GM12801 (cell line): ENCODE measurements around the gene IMPA2.

Experiments
- TF ChIP-seq, protein P1 (sequence below): IDR thresholded peaks from one replicate; pipeline ENCODE4 v1.5.1; 2011; ENCODE audit warnings: control low read depth; ENCODE audit not compliant: insufficient read length; ENCODE audit errors: extremely low read depth

Gene IMPA2

DNA sequence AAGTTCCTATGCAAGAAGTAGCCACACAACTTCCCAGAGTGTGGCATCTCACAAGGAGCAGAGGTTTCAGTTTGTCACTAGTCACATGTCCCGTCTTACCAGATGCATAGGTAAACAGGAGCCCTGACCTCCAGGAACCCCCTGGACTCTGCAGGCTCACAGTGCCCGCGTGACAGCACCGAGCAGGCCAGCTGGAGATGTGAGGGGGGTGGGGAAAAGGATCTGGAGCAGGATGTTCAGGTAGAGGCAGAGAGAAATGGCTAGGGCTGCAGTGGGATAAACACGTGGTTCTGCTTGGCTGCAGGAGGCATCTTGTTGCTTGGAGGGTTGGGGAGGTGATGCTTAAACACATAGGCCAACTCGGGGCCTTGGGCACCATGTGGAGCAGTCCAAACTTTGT is 54.2 kb downstream of the IMPA2 start:
- TF ChIP-seq, protein P1, sequence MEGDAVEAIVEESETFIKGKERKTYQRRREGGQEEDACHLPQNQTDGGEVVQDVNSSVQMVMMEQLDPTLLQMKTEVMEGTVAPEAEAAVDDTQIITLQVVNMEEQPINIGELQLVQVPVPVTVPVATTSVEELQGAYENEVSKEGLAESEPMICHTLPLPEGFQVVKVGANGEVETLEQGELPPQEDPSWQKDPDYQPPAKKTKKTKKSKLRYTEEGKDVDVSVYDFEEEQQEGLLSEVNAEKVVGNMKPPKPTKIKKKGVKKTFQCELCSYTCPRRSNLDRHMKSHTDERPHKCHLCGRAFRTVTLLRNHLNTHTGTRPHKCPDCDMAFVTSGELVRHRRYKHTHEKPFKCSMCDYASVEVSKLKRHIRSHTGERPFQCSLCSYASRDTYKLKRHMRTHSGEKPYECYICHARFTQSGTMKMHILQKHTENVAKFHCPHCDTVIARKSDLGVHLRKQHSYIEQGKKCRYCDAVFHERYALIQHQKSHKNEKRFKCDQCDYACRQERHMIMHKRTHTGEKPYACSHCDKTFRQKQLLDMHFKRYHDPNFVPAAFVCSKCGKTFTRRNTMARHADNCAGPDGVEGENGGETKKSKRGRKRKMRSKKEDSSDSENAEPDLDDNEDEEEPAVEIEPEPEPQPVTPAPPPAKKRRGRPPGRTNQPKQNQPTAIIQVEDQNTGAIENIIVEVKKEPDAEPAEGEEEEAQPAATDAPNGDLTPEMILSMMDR: no peak

DNA sequence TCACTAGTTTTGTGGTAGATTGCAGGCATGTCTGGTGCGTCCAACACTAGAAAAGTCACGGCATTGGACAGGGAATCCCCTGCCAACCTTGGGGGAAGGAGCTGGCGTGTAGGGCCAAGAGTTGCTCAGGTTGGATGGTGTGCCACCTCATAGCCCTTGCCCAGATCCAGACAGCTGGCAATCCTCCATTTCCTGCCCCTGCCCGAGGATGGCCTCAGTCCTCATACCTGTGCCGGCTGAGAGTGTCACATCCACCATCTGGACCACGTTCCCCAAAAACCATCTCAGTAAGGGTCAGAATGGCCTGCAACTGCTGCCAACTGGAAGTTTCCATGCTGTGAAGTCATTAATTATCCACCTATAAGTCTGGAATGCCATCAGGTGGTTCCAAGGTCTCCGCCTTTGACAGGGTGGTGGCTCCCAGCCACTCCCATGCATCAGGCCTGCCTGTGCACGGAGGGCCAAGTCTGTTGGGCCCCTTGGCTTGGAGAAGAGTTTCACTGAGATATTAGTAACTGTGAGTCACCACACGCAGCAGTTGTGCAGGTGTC is 55.0 kb downstream of the IMPA2 start:
- TF ChIP-seq, protein P1: no peak

DNA sequence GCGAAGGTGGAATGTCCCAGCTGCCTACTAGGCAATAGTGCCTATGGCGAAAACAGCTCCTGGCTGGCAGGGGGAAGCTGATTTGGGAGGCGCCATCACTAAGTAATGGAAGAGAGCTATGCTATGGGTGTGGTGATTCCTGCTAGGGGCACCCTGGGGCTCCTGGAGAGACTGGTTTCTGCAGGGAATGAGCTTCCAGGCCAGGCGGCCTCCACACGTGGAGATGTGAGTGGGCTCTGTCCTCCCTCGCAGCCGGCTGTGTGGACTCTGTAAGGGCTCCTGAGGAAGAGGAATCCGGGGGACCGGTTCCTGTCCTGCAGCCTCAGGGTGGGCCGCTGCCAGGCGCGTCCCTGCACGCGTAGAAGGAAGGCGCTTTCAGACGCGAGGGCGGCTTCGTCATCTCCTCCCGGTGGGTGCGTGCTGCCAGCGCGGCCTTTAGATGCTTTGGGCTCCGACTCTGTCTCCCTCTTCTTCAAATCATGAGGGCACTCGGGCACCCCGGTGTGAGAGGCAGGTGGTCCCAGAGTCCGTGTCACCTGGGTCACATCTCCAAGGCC is 56.9 kb downstream of the IMPA2 start:
- TF ChIP-seq, protein P1: no peak

DNA sequence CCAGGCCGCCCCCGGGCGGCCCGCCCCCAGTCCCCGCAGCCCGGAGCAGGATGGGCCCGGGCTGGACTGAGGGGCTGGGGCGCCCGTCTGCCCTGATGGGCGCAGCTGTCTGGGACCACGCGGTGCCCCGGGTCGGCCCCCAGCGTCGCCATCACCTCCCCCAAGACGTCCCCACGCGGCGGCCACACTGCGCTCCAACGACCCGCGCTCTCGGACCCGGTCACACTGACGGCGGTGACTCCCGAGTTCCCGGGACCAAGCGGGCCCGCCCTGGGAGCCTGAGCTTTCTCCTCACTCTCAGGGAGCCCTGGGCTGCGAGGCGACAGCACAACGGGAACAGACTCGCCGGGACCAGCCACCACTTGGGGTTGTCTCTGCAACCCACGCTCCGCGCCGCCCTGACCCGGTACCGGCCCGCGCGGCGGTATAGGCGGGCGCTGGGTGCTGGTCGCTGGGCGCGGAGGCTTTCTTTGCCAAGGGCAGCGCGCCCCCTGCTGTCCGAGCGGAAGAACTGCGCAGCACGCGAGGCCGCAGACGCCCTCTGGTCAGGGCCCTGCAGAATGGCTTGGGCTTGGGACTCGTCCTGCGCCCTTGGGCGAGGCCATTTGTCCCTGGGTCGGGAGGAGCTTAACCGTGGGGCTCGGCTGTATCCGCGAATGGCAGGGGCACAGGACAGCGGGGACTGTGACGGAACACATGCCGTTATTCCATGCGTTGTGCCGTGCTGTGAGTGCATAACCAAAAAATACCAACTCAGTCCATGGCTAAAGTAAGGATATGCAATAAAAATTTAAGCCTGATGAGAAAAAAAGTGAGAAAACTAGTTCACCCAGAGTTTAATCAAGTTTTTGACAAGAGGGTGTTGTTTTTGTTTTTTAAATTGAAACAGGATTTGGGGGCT is 57.6 kb downstream of the IMPA2 start:
- TF ChIP-seq, protein P1: no peak

DNA sequence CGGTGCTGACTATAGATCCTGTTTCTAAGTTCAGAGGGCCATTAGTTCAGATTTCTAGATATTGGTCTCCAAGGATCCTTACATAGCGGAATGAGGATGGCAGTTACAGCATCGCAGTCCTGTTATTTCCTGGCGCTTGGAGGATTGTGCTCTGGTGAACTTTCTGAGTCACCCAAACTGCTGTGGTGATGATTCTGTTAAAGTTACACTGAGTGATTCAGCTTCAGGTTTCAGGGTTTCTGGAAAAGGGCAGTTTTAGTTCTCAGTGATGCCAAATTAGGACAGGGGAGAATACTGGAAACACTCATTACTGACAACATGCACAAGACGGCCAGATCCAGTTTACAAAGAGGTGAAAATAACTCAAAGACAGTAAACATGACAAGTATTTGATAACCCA is 60.3 kb downstream of the IMPA2 start:
- TF ChIP-seq, protein P1: no peak

DNA sequence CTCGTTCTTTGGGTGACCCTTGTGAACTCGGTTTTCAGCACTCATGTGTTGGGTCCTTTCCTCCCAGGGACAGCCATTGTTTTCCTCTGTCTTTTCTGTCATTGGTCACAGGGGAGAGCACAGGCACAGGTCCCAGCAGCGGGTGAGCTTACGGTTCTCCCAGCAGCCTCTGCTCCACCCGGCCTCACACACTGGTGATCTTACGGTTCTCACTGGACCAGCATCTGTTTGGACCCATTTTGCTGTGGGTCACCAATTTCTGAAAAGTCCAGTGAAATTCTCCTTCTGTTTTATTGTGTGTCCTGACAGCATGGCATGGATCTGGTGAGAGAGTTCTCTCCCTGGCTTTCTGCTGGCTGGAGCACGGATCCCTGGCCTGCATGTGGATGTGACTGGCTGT is 62.5 kb downstream of the IMPA2 start:
- TF ChIP-seq, protein P1: no peak

DNA sequence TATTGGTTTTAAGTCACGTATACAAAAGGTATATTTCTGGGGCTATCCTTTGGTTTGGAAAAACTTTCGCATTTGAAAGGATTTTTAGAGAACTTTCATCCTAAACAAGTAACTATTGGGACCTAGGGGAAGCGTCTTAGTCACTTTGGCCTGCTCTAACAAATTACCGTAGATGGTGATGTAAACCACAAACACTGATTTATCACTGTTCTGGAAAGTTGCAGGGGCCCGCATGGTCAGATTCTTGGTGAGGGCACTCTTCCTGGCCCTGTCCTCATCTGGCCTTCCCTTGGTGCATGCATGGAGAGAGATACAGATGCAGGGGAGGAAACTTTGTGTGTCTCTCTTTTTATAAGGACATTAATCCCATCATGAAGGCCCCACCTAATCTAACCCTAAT is 63.3 kb downstream of the IMPA2 start:
- TF ChIP-seq, protein P1: no peak
